Liver (tissue), 3 donors: ENCODE data around the gene ATAD3C.

Experiments
- EGR1 ChIP-seq, 2 donors: IDR thresholded peaks; 2 replicates each; pipeline ENCODE4 v1.6.1; 2016 to 2018; ENCODE audit warnings: antibody characterized with exemption in 2 of 2, low read depth in 2 of 2
- YY1 ChIP-seq: IDR thresholded peaks from 2 replicates; pipeline ENCODE4 v1.6.1; 2016; ENCODE audit warnings: antibody characterized with exemption, mild to moderate bottlenecking
- TF ChIP-seq, protein P1 (sequence below): fragments of 150-350 bp; IDR thresholded peaks from 2 replicates; pipeline ENCODE4 v1.5.1; 2017; ENCODE audit warnings: improper control_type of control experiment, low read depth, low read length; ENCODE audit not compliant: missing input control
- donor health status: healthy.
- donor health status: healthy.

DNA sequence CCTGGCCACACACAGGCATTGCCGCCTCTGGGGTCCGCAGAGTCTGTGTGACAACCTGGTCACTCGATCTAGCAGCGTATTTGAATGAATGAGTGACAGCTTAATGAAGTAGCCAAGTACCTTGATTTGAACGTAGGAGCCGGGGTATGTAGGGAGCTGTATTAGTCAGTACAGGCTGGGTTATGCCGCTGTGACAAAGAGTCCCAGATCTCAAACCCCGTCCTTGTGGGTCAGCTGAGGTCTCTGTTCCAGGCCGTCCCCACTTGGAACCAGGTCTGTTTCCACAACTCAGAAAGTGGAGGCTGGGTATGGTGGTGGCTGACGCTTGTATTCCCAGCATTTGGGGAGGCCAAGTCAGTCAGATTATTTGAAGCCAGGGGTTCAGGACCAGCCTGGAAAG lies 42.1 kb downstream of the ATAD3C start:
- no peak for TF ChIP-seq EGR1 (IDR thresholded peaks at IDR 0.05; ENCODE audit: low read depth in 2 of 2)
- no peak for TF ChIP-seq YY1
- TF ChIP-seq, protein P1, sequence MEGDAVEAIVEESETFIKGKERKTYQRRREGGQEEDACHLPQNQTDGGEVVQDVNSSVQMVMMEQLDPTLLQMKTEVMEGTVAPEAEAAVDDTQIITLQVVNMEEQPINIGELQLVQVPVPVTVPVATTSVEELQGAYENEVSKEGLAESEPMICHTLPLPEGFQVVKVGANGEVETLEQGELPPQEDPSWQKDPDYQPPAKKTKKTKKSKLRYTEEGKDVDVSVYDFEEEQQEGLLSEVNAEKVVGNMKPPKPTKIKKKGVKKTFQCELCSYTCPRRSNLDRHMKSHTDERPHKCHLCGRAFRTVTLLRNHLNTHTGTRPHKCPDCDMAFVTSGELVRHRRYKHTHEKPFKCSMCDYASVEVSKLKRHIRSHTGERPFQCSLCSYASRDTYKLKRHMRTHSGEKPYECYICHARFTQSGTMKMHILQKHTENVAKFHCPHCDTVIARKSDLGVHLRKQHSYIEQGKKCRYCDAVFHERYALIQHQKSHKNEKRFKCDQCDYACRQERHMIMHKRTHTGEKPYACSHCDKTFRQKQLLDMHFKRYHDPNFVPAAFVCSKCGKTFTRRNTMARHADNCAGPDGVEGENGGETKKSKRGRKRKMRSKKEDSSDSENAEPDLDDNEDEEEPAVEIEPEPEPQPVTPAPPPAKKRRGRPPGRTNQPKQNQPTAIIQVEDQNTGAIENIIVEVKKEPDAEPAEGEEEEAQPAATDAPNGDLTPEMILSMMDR = no peak
